SJCRH30 (cell line): ENCODE measurements around the gene CYTH4. TPM values are rescaled to one million over a fixed set of nuclear protein-coding genes. Genes with fewer than 3 reads are reported as not detected.

ENCODE experiments used
- DNase-seq, 2 experiments: peaks; one replicate each; pipeline ENCODE4 v3.0.0-alpha.2; 2015 to 2020
- H3K27ac ChIP-seq: fragments of 250-450 bp; sonication (Bioruptor Pico); 2 replicates; pipeline ENCODE4 v1.5.1; 2020; ENCODE audit warnings: mild to moderate bottlenecking, moderate library complexity
- H3K27me3 ChIP-seq: fragments of 250-450 bp; sonication (Bioruptor Pico); 2 replicates; pipeline ENCODE4 v1.5.1; 2020; ENCODE audit warnings: mild to moderate bottlenecking, moderate library complexity
- H3K36me3 ChIP-seq: fragments of 250-450 bp; sonication (Bioruptor Pico); 2 replicates; pipeline ENCODE4 v1.5.1; 2020; ENCODE audit warnings: mild to moderate bottlenecking, moderate library complexity
- H3K4me1 ChIP-seq: fragments of 250-450 bp; sonication (Bioruptor Pico); 2 replicates; pipeline ENCODE4 v1.5.1; 2020; ENCODE audit warnings: mild to moderate bottlenecking, moderate library complexity
- H3K4me3 ChIP-seq: fragments of 250-450 bp; sonication (Bioruptor Pico); 2 replicates; pipeline ENCODE4 v1.5.1; 2020; ENCODE audit warnings: mild to moderate bottlenecking, moderate library complexity
- H3K9me3 ChIP-seq: fragments of 250-450 bp; sonication (Bioruptor Pico); replicated peaks from 2 replicates; pipeline ENCODE4 v1.5.1; 2020; ENCODE audit warnings: mild to moderate bottlenecking, moderate library complexity
- total RNA-seq: library from RNA; depleted of rRNA; stranded (reverse); fragments of >200 nt; shearing (Covaris generic); gene quantifications from 2 replicates; pipeline ENCODE4 v1.2.3, GENCODE V29; 2014

CYTH4 gene
- total RNA-seq, 1 experiment from 2014 or later: not detected

- no peaks in the 10 kb centered on the region for H3K36me3 ChIP-seq
- no peak overlapping the region for H3K4me3 ChIP-seq
- H3K9me3 ChIP-seq: no peaks in the 10 kb centered on the region
- no peaks in the 10 kb centered on the region for H3K4me1 ChIP-seq
- H3K27me3 ChIP-seq: no peaks in the 10 kb centered on the region
- DNase-seq: no peak
- no peak overlapping the region for H3K27ac ChIP-seq
Measured at GRCh38 chr22:37301144-37301830, 19.0 kb downstream of the CYTH4 start.

DNA sequence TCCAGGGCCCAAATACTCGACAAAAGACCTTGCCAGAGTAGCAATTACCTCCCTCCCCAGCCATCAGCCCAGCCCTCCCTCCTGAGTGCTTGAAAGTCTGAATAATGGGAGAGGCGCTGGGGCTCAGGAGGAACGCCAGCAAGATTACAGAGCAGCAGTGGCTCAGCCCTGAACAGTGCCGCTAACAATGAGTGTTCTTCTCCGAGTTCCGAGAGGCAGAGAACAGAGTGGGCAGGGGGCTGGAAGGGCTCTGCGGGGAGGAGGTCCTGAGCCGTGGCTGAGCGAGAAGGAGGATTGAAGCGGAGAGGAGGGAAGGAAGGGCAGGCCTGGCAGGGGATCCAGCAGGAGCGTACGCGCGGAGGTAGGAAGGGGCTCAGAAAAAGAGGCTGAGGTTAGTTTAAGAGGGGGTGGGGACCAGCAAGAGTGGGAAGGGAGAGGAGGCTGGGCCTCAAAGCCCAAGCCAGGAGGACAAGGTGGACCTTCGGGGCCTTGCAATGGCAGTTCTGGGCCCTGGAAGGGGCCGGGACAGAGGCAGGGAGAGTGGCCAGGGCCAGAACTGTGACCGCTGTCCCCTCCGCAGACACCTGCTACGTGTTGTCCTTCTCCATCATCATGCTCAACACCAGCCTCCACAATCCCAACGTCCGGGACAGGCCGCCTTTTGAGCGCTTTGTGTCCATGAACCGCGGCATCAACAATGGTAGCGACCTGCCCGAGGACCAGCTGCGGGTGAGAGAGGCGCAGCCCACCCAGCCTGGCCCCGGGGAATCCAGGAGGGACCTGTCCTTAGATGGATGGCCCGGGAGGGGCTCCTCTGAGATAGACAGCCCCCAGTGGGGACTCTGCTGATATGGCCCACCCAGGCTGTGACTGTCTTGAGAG is 20.6 kb downstream of the CYTH4 start:
- no peak overlapping the region for H3K27ac ChIP-seq

DNA sequence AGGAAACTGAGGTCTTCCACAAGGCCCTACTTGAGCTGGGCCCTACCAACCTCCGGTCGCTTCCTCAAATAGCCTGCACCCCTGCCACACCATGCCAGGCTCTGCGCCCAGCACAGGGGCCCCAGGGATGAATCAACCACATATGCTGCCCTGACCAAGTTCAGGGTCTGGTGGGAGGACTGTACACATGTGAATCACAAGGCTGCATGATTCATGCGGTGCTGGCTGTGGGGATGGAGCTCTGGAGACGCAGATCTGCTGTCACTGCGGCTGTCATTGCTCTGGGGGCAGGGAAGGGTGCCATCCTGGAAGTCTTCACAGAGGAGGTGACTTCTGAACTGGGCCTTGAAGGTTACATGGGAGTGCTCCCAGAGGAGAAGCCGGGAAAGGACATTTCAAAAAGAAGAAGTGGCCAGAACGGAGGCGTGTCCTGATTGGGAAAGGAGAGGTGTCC is 21.5 kb downstream of the CYTH4 start:
- no peaks in the 10 kb centered on the region for H3K4me1 ChIP-seq

More for the DNA sequence above, 20.6 kb downstream of the CYTH4 start:
- Histone ChIP-seq H3K4me1 (no peaks in the 10 kb centered on the region), H3K4me3 (no peak overlapping the region), H3K36me3 (no peaks in the 10 kb centered on the region), H3K9me3 (no peaks in the 10 kb centered on the region), H3K27me3 (no peaks in the 10 kb centered on the region)
- no peak for DNase-seq

DNA sequence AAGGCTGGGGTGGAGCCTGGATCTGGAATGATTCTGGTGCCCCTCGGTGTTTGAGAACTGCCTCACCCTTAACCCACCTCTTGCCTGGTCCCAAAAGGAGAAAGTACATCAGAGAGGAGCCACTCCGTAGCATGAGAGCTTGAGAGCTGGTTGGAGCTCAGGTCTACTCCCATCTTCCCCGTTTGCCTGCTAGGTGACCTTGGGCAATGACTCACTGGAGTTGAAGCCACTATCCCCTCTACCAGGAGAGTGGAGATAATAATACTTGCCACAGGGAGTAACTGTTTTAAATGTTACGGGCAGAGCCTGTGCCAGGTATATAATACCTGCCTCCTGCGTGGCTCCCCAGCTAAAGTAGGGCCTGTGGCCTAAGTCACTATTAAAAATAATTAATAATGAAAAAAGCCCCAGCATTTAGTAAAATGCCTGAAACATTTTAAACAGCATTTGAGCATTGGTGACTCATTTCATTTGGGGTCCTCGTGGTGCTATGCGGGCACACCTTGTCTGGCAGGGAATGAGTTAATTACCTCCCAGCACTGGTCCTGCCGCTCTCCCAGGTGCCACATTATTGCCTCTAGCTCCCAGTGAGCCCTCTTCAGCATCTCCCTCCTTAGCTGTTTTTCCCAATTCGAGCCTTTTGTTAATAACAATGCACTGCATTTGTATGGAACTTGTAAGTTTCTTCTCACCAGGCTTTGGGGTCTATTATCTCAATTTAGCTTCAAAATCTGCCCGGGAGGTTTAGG is 22.5 kb downstream of the CYTH4 start:
- H3K9me3 ChIP-seq: no peaks in the 10 kb centered on the region
- no peak overlapping the region for H3K4me3 ChIP-seq
- H3K27me3 ChIP-seq: no peaks in the 10 kb centered on the region
- H3K27ac ChIP-seq: no peak overlapping the region
- DNase-seq: no peak
- H3K36me3 ChIP-seq: no peaks in the 10 kb centered on the region
- H3K4me1 ChIP-seq: no peaks in the 10 kb centered on the region

More for the DNA sequence above, 21.5 kb downstream of the CYTH4 start:
- Histone ChIP-seq H3K27me3 (no peaks in the 10 kb centered on the region), H3K4me3 (no peak overlapping the region), H3K9me3 (no peaks in the 10 kb centered on the region), H3K36me3 (no peaks in the 10 kb centered on the region), H3K27ac (no peak overlapping the region)
- DNase-seq: no peak

GRCh38 chr22:37305887-37306286 is 23.6 kb downstream of the CYTH4 start:
- no peaks in the 10 kb centered on the region for H3K36me3 ChIP-seq
- no peak overlapping the region for H3K27ac ChIP-seq

GRCh38 chr22:37306494-37306829 is 24.2 kb downstream of the CYTH4 start:
- no peaks in the 10 kb centered on the region for H3K4me1 ChIP-seq
- H3K9me3 ChIP-seq: no peaks in the 10 kb centered on the region
- DNase-seq: no peak
- no peak overlapping the region for H3K27ac ChIP-seq
- H3K27me3 ChIP-seq: no peaks in the 10 kb centered on the region
- no peaks in the 10 kb centered on the region for H3K36me3 ChIP-seq
- no peak overlapping the region for H3K4me3 ChIP-seq

More at GRCh38 chr22:37305887-37306286, 23.6 kb downstream of the CYTH4 start:
- Histone ChIP-seq H3K9me3 (no peaks in the 10 kb centered on the region), H3K4me3 (no peak overlapping the region), H3K4me1 (no peaks in the 10 kb centered on the region), H3K27me3 (no peaks in the 10 kb centered on the region)
- DNase-seq: no peak

DNA sequence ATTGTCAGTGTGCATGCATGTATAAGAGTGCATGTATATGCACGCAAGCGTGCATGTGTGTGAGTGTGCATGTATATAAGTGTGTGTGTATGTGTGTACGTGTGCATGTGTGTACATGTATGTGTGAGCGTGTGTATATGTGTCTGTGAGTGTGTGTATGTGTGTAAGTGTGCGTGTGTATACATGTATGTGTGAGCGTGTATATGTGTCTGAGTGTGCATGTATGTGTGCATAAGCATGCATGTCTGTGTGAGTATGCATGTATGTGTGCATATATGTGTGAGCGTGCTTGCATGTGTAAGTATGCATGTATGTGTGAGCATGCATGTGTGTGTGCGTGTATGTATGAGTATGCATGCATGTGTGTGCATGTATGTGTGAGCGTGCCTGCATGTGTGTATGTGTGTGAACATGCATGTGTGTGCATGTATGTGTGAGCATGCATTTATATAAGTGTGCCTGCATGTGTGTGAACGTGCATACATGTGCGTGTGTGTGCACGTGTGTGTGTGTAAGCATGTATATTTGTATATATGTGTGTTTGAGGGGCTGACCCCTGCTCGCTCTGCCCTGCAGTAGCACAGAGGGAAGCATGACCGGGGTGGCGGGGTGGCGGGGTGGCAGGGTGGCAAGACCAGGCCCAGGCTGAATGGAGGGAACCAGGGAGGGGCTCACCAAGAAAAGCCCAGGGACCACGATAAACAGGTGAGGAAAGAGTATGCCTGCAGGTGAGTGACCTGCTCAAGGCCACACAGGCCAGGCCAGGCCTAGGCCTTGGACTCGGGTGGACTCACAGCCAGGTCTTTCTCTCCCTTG is 26.3 kb downstream of the CYTH4 start:
- Histone ChIP-seq H3K9me3 (no peaks in the 10 kb centered on the region), H3K4me3 (no peak overlapping the region), H3K27me3 (no peaks in the 10 kb centered on the region), H3K4me1 (no peaks in the 10 kb centered on the region), H3K36me3 (no peaks in the 10 kb centered on the region), H3K27ac (no peak overlapping the region)
- no peak for DNase-seq

DNA sequence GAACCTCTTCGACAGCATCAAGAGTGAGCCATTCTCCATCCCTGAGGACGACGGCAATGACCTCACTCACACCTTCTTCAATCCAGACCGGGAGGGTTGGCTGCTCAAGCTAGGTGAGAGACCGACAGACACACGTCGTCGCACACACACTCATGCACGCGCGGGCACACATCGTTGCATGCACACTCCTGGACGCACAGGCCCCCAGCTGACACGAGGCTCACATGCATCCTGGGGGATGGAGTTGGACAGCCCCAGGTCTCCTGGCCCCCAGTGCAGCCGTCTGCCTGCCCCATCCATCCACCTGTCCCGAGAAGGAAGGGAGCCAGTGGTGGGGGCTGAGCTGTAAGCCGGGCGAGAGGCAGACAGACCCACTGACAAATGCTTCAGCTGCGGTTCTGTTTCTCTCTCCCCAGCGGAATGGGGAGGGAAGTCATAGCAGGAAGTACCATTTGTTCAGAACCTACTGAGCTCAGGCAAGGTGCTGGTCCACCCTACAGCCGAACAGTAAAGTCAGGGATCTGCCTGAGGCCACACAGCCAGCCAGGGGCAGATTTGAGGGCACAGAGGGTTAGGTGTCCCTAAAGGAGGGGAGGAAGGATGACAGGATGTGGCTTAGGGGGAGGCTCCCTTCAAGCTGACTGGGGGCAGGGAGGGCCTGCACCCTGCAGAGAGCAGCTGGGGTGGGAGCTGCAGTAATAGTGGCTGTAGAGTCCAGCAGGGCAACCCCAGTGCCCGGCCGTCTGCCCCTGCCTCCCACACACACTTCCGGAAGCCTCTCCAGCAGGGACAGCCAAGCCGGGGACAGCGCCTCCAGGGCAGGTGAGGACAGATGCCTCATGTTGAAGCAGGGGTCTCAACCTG is 27.1 kb downstream of the CYTH4 start:
- H3K27ac ChIP-seq: no peak overlapping the region
- H3K4me1 ChIP-seq: no peaks in the 10 kb centered on the region
- H3K27me3 ChIP-seq: no peaks in the 10 kb centered on the region
- H3K4me3 ChIP-seq: no peak overlapping the region
- no peak for DNase-seq
- no peaks in the 10 kb centered on the region for H3K9me3 ChIP-seq
- no peaks in the 10 kb centered on the region for H3K36me3 ChIP-seq

- Histone ChIP-seq H3K4me1 (no peaks in the 10 kb centered on the region), H3K36me3 (no peaks in the 10 kb centered on the region), H3K27me3 (no peaks in the 10 kb centered on the region), H3K9me3 (no peaks in the 10 kb centered on the region), H3K4me3 (no peak overlapping the region), H3K27ac (no peak overlapping the region)
- DNase-seq: no peak
Measured at GRCh38 chr22:37310075-37310606, 27.8 kb downstream of the CYTH4 start.

GRCh38 chr22:37310815-37311595 is 28.7 kb downstream of the CYTH4 start:
- Histone ChIP-seq H3K4me1 (no peaks in the 10 kb centered on the region), H3K9me3 (no peaks in the 10 kb centered on the region), H3K4me3 (no peak overlapping the region), H3K36me3 (no peaks in the 10 kb centered on the region), H3K27ac (no peak overlapping the region), H3K27me3 (no peaks in the 10 kb centered on the region)
- DNase-seq: no peak

DNA sequence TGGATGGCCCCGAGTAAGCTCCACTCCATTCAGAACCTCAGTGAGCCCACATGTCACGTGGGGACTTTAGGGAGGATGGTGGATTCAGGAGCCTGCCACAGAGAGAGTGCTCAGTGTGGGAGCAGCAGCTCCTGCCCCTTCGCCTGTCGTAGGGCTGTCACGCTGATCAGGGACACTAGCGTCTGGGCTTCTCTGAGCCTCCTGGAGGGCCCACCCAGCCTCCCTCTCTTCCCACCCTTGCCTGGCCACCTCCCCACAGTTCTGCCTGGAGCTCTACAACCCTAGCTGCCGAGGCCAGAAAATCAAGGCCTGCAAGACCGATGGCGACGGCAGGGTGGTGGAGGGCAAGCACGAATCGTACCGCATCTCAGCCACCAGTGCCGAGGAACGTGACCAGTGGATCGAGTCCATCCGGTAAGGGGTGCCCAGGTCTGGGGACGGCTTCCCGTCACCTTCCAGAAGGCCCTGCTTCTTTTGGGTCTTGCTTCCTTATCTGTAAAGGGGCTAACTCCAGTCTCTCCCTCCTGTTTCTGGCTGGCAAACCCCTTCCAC is 29.5 kb downstream of the CYTH4 start:
- no peak overlapping the region for H3K4me3 ChIP-seq
- no peak for DNase-seq
- H3K9me3 ChIP-seq: no peaks in the 10 kb centered on the region
- no peak overlapping the region for H3K27ac ChIP-seq
- peaks cover 6% of the 10 kb centered on the region; the same call in 1 of the 2 replicates for H3K27me3 ChIP-seq
- H3K4me1 ChIP-seq: no peaks in the 10 kb centered on the region
- no peaks in the 10 kb centered on the region for H3K36me3 ChIP-seq

GRCh38 chr22:37312549-37313183 is 30.4 kb downstream of the CYTH4 start:
- Histone ChIP-seq H3K4me1 (no peaks in the 10 kb centered on the region), H3K27ac (no peak overlapping the region), H3K9me3 (no peaks in the 10 kb centered on the region), H3K27me3 (peaks cover 12% of the 10 kb centered on the region; the same call in 1 of the 2 replicates), H3K4me3 (no peak overlapping the region), H3K36me3 (no peaks in the 10 kb centered on the region)
- no peak for DNase-seq
